GM19372 (cell line): ENCODE data around the gene MRPL45.

ENCODE experiments used
- ATAC-seq: cut with Tn5 transposase; IDR thresholded peaks from one replicate; pipeline ENCODE4 v1.9.1; 2021; ENCODE audit warnings: mild to moderate bottlenecking, low read depth, moderate library complexity; ENCODE audit not compliant: unreplicated experiment

Gene MRPL45

GRCh38 chr17:38343608-38344419 lies 46.8 kb downstream of the MRPL45 start, which contains the start of gene GPR179:
Gene GPR179, minus strand, starts transcription at chr17:38343956. Its CDS starts 167 bp downstream, at chr17:38343789.
- no peak for ATAC-seq

- ATAC-seq: no peak
Observed at GRCh38 chr17:38344420-38344745, 47.4 kb downstream of the MRPL45 start.

DNA sequence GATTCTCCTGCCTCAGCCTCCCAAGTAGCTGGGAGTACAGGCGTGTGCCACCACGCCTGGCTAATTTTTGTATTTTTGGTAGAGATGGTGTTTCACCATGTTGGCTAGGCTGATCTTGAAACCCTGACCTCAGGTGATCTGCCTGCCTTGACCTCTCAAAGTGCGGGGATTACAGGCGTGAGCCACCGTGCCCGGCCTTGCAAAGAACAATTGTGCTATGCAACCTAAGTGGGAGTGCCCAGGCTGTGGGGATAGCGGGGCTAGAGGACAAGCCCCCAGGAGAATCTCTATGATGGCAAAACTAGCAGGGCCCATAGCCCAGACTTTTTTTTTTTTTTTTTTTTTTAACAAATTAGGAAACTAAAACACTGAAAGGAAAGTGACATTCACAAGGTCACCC lies 48.8 kb downstream of the MRPL45 start:
- ATAC-seq: no peak

GRCh38 chr17:38349097-38349730 lies 52.2 kb downstream of the MRPL45 start:
- no peak for ATAC-seq

GRCh38 chr17:38350035-38350434 lies 53.1 kb downstream of the MRPL45 start:
- no peak for ATAC-seq

- ATAC-seq: peak; percentile 76
Observed at GRCh38 chr17:38351412-38352222, 54.6 kb downstream of the MRPL45 start, which contains the start of gene SOCS7. Gene SOCS7, plus strand, starts transcription at chr17:38351844. Its CDS starts 209 bp downstream, at chr17:38352053.

DNA sequence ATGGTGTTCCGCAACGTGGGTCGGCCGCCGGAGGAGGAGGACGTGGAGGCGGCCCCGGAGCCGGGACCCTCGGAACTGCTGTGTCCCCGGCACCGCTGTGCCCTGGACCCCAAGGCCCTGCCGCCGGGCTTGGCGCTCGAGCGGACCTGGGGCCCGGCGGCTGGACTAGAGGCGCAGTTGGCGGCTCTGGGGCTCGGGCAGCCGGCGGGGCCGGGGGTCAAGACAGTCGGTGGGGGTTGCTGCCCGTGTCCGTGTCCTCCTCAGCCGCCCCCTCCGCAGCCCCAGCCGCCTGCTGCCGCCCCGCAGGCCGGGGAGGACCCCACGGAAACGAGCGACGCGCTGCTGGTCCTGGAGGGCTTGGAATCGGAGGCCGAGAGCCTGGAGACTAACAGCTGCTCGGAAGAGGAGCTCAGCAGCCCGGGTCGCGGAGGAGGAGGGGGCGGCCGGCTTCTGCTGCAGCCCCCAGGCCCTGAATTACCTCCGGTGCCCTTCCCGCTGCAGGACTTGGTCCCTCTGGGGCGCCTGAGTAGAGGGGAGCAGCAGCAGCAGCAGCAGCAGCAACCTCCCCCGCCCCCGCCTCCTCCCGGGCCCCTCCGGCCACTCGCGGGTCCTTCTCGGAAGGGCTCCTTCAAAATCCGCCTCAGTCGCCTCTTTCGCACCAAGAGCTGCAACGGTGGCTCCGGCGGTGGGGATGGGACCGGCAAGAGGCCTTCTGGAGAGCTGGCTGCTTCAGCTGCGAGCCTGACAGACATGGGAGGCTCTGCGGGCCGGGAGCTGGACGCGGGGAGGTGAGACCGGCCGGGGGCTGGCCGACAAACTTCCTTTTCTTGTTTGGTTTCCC lies 55.5 kb downstream of the MRPL45 start:
- peak; percentile 18 for ATAC-seq

DNA sequence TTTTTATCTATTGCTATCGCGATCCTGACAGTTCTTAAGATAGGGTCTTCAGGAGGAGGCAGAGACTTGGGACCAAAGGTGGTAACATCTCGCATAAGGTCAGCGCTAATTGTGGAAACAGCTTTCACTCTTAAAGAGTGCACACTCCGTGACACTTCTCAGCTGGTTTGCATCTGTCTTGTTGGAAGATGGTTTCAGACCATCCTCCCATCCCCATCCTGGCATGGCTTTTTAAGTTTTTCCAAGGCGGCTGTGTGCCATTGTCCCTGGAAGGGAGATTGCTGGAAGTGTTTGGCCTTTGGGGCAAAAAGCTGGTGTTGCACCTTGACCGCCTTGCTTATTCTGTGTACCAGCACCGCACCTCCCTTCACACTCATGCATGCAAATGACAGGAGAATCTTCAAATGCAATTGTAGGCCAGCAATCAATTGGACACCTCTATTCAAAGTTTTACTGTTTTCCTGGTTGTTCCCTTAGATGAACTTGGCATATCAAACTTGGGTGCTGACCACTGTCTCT lies 56.2 kb downstream of the MRPL45 start:
- no peak for ATAC-seq

- ATAC-seq: no peak
Observed at GRCh38 chr17:38353668-38354067, 56.7 kb downstream of the MRPL45 start.

DNA sequence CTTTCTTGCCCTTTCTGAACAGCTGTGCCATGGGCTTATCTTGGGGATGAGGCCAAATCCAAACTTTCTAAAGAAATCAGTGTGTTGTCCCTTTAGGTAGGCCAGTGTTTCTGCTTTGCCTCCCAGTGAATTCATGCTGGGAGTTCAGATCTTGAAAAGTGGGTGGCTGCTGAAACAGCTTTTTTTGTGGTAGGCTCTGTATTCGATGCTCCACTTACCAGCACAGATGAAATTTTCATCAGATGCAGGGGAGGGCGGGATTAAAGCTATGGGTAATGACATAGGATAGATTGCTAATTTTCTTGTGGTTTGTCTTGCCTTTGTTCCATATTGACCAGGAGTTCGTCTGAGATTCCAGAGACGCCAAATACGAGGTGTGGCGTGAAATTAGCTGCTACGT lies 57.5 kb downstream of the MRPL45 start:
- no peak for ATAC-seq

DNA sequence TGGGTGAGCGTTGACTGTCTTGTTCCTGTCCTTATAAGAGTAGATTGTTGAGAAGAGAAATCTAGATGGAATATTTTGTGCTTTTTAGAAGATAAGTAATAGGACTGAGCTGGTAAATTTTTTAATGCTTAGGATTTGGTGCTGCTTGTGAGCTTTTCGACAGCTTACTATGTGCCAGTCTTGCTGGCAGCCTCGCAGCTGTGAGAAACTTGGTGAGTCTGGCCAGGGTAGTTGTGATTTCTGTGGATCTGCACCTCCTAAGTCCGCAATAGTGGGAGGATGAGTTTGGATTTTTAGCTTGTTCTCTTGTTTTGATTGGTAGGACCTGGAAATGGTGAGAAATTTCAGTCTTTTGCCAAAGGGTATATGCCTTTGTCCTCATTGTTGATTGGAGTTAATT lies 58.3 kb downstream of the MRPL45 start:
- ATAC-seq: no peak

- no peak for ATAC-seq
Observed at GRCh38 chr17:38357486-38358123, 60.6 kb downstream of the MRPL45 start.

DNA sequence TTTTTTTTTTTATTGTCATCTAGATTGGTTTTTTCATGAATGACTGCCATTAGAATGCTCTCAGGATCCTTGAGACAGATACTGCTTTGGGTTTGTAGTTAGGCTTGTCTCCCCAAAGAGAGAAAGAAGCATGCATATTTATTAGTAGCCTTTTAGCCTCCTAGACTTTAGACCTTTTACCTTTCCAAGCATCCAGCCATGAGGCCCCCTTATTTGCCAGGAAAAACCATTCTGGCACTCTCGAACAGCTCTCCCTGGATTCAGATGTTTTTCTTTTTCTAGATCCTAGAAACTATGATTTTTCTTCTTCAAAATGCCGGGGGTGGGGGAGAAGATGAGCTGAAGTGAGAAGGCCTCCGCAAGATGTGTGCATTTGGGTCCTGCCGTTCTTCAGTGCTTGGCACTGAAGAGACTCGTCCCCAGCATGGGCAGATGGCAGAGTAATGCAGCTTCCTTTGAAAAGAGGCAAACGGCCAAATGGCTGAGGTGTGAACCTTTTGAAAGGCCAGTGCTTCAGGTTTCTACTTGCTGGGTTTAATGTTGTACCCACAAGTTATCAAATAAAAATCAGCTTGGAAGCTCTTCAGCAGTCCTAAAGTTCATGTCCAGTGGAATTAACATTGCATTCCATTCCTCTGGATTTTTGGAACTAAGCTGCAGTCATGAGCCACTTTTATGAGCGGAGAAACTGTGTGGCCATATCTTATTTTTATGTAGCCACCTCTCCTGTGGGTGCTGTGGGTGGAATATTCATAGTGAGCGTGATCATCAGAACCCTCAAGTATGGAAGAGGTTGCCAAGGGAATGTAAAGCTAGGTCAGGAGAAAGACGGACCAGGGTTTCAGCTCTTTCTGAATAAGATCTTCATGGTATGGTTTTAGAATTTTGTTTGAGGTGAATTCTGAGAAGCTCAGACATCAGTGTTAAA lies 61.9 kb downstream of the MRPL45 start:
- no peak for ATAC-seq

- no peak for ATAC-seq
Observed at GRCh38 chr17:38361694-38362465, 64.9 kb downstream of the MRPL45 start.

DNA sequence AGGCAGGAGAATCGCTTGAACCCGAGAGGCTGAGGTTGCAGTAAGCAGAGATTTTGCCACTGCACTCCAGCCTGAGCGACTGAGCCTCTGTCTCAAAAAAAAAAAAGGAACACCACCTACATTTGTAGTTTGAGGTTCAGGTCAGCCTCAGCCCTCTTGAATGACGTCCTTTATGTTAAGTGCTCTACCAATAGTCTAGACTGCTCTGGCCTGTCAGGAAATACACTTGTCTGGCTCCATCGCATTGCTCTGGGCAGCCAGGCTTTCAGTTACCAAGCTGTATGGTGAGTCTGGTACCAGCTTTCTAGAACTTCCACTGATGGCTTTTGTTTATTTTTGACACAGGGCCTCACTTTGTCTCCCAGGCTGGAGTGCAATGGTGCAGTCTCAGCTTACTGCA lies 66.0 kb downstream of the MRPL45 start:
- ATAC-seq: no peak

DNA sequence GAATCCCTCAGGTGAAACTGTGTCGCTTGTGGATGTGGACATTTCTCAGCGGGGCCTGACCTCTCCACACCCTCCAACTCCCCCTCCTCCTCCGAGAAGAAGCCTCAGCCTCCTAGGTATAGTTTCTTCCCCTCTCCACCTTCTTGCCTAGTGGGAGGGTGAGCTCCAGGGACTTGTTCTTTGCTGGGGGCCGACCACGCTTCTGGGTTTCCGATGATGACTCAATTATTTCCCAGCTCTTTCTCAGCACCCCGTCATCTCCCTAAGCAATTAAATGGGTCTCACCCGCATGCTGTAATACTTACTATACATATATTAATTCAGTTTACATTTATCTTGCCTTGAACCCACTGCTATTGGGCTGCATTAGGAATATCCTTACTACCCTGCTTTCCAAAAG lies 67.8 kb downstream of the MRPL45 start:
- no peak for ATAC-seq

DNA sequence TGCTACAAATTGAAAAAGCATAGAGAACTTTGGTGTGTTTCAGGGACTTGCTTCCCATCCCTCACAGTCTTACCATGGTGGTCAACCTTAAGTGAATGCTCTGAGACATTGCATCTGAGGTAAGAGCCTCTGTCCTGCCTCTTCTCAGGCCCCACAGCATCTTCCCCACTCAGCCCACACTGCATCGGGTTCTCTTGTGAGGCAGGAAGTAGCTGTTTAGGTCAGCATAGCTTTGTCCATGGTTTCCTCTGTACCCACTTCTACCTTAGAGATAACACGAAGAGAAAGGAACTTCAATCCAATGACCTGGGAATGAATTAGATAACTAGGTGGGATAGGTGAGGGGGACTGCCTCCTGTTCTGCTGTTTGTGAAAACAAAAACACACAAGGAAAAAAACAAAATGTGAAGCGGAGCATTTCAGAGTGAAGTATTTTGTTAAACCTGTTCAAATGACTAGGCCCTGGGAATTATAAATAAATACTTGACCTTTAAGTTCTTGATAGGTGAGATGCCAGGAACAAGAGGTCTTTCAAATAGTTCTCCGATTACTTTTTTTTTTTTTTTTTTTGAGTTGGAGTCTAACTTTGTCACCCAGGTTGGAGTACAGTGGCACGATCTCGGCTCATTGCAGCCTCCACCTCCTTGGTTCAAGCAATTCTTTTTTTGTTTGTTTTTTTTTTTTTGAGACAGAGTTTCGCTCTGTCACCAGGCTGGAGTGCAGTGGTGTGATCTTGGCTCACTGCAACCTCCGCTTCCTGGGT lies 72.3 kb downstream of the MRPL45 start:
- no peak for ATAC-seq
